Astrocyte (in vitro differentiated cells and primary cell): ENCODE results near the gene PDE8A. TPM values are rescaled to one million over a fixed set of nuclear protein-coding genes. Genes with fewer than 3 reads are reported as not detected.

Experiments
- DNase-seq: peaks from one replicate; pipeline ENCODE4 v3.0.0-alpha.2; 2010; ENCODE audit warnings: low read depth
- FAIRE-seq: peaks from 2 replicates; lab custom pipeline; 2011; peaks lifted over from hg19 to GRCh38; lab: Jason Lieb, UNC
- H2AFZ ChIP-seq: 2 replicates; pipeline ENCODE4 v1.6.0; 2012; ENCODE audit warnings: low read depth, low read length, inconsistent platforms
- H3K27ac ChIP-seq: 2 replicates; pipeline ENCODE4 v1.5.1; 2011; ENCODE audit warnings: low read depth, low read length, inconsistent platforms
- H3K27me3 ChIP-seq: 2 replicates; pipeline ENCODE4 v1.6.0; 2011; ENCODE audit warnings: low read length, inconsistent platforms; ENCODE audit not compliant: insufficient read depth
- H3K36me3 ChIP-seq: 2 replicates; pipeline ENCODE4 v1.5.1; 2011; ENCODE audit warnings: low read length, inconsistent platforms; ENCODE audit not compliant: insufficient read depth
- H3K4me1 ChIP-seq: 2 replicates; pipeline ENCODE4 v1.5.1; 2011; ENCODE audit warnings: low read length, inconsistent platforms; ENCODE audit not compliant: insufficient read depth
- H3K4me2 ChIP-seq: 2 replicates; pipeline ENCODE4 v1.6.0; 2012; ENCODE audit warnings: low read length, inconsistent platforms
- H3K4me3 ChIP-seq: 2 replicates; pipeline ENCODE4 v1.5.1; 2011; ENCODE audit warnings: low read depth, mild to moderate bottlenecking, low read length, inconsistent platforms; ENCODE audit not compliant: insufficient read depth
- H3K79me2 ChIP-seq: 2 replicates; pipeline ENCODE4 v1.6.0; 2012; ENCODE audit warnings: mild to moderate bottlenecking, low read length, inconsistent platforms; ENCODE audit not compliant: insufficient read depth
- H3K9ac ChIP-seq: 2 replicates; pipeline ENCODE4 v1.6.0; 2012; ENCODE audit warnings: mild to moderate bottlenecking, low read length, inconsistent platforms
- H3K9me3 ChIP-seq: 2 replicates; pipeline ENCODE4 v1.5.1; 2012; ENCODE audit warnings: low read depth, mild to moderate bottlenecking, low read length, inconsistent platforms; ENCODE audit not compliant: insufficient read depth
- H4K20me1 ChIP-seq: 2 replicates; pipeline ENCODE4 v1.6.0; 2012; ENCODE audit warnings: low read length, inconsistent platforms; ENCODE audit not compliant: insufficient read depth
- H3K27ac Mint-ChIP-seq: one replicate; pipeline ENCODE4 v1.8.0; 2021; ENCODE audit warnings: mild to moderate bottlenecking, mixed read lengths; ENCODE audit not compliant: unreplicated experiment
- H3K27me3 Mint-ChIP-seq: one replicate; pipeline ENCODE4 v1.8.0; 2021; ENCODE audit warnings: low read depth, mixed read lengths; ENCODE audit not compliant: unreplicated experiment
- H3K36me3 Mint-ChIP-seq: one replicate; pipeline ENCODE4 v1.8.0; 2021; ENCODE audit warnings: low read depth, mixed read lengths; ENCODE audit not compliant: unreplicated experiment
- H3K4me1 Mint-ChIP-seq: one replicate; pipeline ENCODE4 v1.8.0; 2021; ENCODE audit warnings: low read depth, mixed read lengths; ENCODE audit not compliant: unreplicated experiment
- H3K4me3 Mint-ChIP-seq: one replicate; pipeline ENCODE4 v1.8.0; 2021; ENCODE audit warnings: mild to moderate bottlenecking, moderate library complexity, mixed read lengths; ENCODE audit not compliant: unreplicated experiment
- H3K9me3 Mint-ChIP-seq: one replicate; pipeline ENCODE4 v1.8.0; 2021; ENCODE audit warnings: mild to moderate bottlenecking, mixed read lengths; ENCODE audit not compliant: unreplicated experiment
- CTCF ChIP-seq: IDR thresholded peaks from 2 replicates; pipeline ENCODE4 v1.5.1; 2011; ENCODE audit warnings: low read depth, mild to moderate bottlenecking, inconsistent platforms, low read length, moderate library complexity; ENCODE audit not compliant: insufficient read depth
- EZH2 ChIP-seq: IDR thresholded peaks from 2 replicates; pipeline ENCODE4 v1.6.1; 2012; ENCODE audit warnings: mild to moderate bottlenecking, low read length, inconsistent platforms; ENCODE audit not compliant: insufficient read depth
- total RNA-seq: library from RNA; stranded (reverse); gene quantifications from 2 replicates; pipeline ENCODE4 v1.2.1, GENCODE V29; 2021

Gene PDE8A
- total RNA-seq, 1 donor from 2014 or later: 18.0 TPM

GRCh38 chr15:85013785-85014184, 32.1 kb downstream of the PDE8A start:
- Mint-ChIP-seq H3K27me3 (no peaks in the 10 kb centered on the region), H3K36me3 (no peaks in the 10 kb centered on the region), H3K4me1 (peaks cover 6% of the 10 kb centered on the region), H3K4me3 (no peak overlapping the region), H3K9me3 (no peaks in the 10 kb centered on the region), H3K27ac (no peak overlapping the region)
- no peaks in the 10 kb centered on the region for H3K4me1 ChIP-seq
- DNase-seq: no peak
- no peak overlapping the region for H3K27ac ChIP-seq
- peaks cover 56% of the 10 kb centered on the region for H4K20me1 ChIP-seq
- H2AFZ ChIP-seq: no peak overlapping the region
- H3K4me3 ChIP-seq: no peak overlapping the region
- FAIRE-seq: no peak
- H3K9me3 ChIP-seq: no peaks in the 10 kb centered on the region
- no peak for TF ChIP-seq EZH2
- TF ChIP-seq CTCF: no peak
- no peak overlapping the region for H3K9ac ChIP-seq
- peaks cover 57% of the 10 kb centered on the region for H3K79me2 ChIP-seq
- H3K36me3 ChIP-seq: no peaks in the 10 kb centered on the region
- no peak overlapping the region for H3K4me2 ChIP-seq
- no peaks in the 10 kb centered on the region for H3K27me3 ChIP-seq

- TF ChIP-seq EZH2 (no peak), CTCF (no peak)
- Mint-ChIP-seq H3K9me3 (no peaks in the 10 kb centered on the region), H3K4me1 (peaks cover 6% of the 10 kb centered on the region), H3K27ac (no peak overlapping the region), H3K36me3 (no peaks in the 10 kb centered on the region), H3K4me3 (no peak overlapping the region), H3K27me3 (no peaks in the 10 kb centered on the region)
- FAIRE-seq (no peak), DNase-seq (no peak)
- Histone ChIP-seq H3K27ac (no peak overlapping the region), H4K20me1 (peaks cover 51% of the 10 kb centered on the region), H2AFZ (no peak overlapping the region), H3K4me3 (no peak overlapping the region), H3K79me2 (peaks cover 50% of the 10 kb centered on the region), H3K4me1 (no peaks in the 10 kb centered on the region), H3K4me2 (no peak overlapping the region), H3K9ac (no peak overlapping the region), H3K36me3 (no peaks in the 10 kb centered on the region), H3K9me3 (no peaks in the 10 kb centered on the region), H3K27me3 (no peaks in the 10 kb centered on the region)
Measured at GRCh38 chr15:85014932-85015331, 33.3 kb downstream of the PDE8A start.

- peaks cover under 1% of the 10 kb centered on the region for H3K4me1 Mint-ChIP-seq
- H3K9me3 Mint-ChIP-seq: no peaks in the 10 kb centered on the region
- no peaks in the 10 kb centered on the region for H3K27me3 Mint-ChIP-seq
- no peak for TF ChIP-seq EZH2
- TF ChIP-seq CTCF: no peak
- no peak overlapping the region for H3K4me3 Mint-ChIP-seq
- FAIRE-seq: no peak
- H3K9ac ChIP-seq: no peak overlapping the region
- no peak overlapping the region for H3K4me3 ChIP-seq
- no peaks in the 10 kb centered on the region for H3K36me3 Mint-ChIP-seq
- H3K9me3 ChIP-seq: no peaks in the 10 kb centered on the region
- H2AFZ ChIP-seq: no peak overlapping the region
- H3K27ac Mint-ChIP-seq: no peak overlapping the region
- no peak for DNase-seq
- peaks cover 46% of the 10 kb centered on the region for H4K20me1 ChIP-seq
- H3K36me3 ChIP-seq: no peaks in the 10 kb centered on the region
- H3K27me3 ChIP-seq: no peaks in the 10 kb centered on the region
- no peak overlapping the region for H3K27ac ChIP-seq
- no peaks in the 10 kb centered on the region for H3K4me1 ChIP-seq
- H3K79me2 ChIP-seq: peaks cover 44% of the 10 kb centered on the region
- no peak overlapping the region for H3K4me2 ChIP-seq
Measured at GRCh38 chr15:85016275-85016674, 34.6 kb downstream of the PDE8A start.
